C4-2B (cell line): ENCODE measurements around the gene QPRT.
"Not testable (repeated sequence)": the region's sequence is repeated elsewhere in the genome, so short reads cannot be mapped to it uniquely, and the experiment has no call there.

Experiments used
- H3K27ac ChIP-seq: fragments of 450-650 bp; 2 replicates; pipeline ENCODE4 v1.5.1; 2017
- CTCF ChIP-seq: fragments of 450-650 bp; conservative IDR thresholded peaks from 2 replicates; pipeline ENCODE4 v1.5.1; 2017; ENCODE audit warnings: mild to moderate bottlenecking
- ZFX ChIP-seq: fragments of 450-650 bp; IDR thresholded peaks from 2 replicates; pipeline ENCODE4 v1.6.1; 2017

Gene QPRT

GRCh38 chr16:29645694-29646187 is 33.2 kb upstream of the QPRT start:
- no peak overlapping the region for H3K27ac ChIP-seq
- TF ChIP-seq ZFX (no peak), CTCF (no peak)

- H3K27ac ChIP-seq, result no peak overlapping the region
- no peak for TF ChIP-seq ZFX
- no peak for TF ChIP-seq CTCF
Observed at GRCh38 chr16:29646947-29647346, 32.0 kb upstream of the QPRT start.

- no peak overlapping the region for H3K27ac ChIP-seq
- TF ChIP-seq ZFX, result no peak
- TF ChIP-seq CTCF, result no peak
Observed at GRCh38 chr16:29649588-29650494, 29.1 kb upstream of the QPRT start.

- TF ChIP-seq ZFX (no peak), CTCF (no peak)
- H3K27ac ChIP-seq, result no peak overlapping the region
Observed at GRCh38 chr16:29650771-29651170, 28.2 kb upstream of the QPRT start.

DNA sequence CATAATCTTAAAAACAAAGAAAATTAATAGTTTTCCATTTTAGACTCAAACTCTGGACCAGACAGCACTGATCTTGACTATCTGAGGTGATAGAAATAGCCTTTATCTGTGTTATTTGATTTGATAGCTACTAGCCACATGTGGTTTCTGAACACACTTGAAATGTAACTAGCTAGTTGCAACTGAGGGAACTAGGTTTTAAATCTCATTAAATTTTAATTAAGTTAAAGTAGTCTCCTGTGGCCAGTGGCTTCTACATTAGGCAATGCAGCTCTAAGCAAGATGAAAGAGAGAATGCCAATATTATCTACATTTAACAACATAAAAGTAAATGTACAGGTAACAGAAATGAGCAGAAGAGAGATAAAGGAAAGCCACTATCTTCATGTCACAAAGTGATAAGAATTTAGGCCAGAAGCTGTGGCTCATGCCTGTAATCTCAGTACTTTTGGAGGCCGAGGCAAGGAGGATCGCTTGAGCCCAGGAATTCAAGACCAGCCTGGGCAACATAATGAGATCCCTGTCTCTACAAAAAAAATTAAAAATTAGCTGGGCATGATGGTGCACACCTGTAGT is 27.1 kb upstream of the QPRT start:
- TF ChIP-seq ZFX, result no peak
- TF ChIP-seq CTCF, result no peak
- H3K27ac ChIP-seq, result no peak overlapping the region

- TF ChIP-seq ZFX (no peak), CTCF (no peak)
- H3K27ac ChIP-seq, result no peak overlapping the region
Observed at GRCh38 chr16:29653471-29653870, 25.5 kb upstream of the QPRT start.

DNA sequence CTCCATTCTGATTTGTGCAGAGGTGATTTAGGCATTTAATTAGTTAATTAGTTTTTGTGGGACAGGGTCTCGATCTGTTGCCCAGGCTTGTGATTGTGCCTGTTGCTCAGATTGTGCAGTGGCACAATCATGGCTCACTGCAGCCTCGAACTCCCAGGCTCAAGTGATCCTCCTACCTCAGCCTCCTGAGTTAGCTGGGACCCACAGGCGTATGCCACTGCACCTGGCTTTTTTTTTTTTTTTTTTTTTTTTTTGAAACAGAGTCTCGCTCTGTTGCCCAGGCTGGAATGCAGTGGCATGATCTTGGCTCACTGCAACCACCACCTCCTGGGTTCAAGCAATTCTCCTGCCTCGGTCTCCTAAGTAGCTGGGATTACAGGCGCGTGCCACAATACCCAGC is 25.1 kb upstream of the QPRT start:
- not testable (repeated sequence) for H3K27ac ChIP-seq
